GM12801 (cell line): ENCODE data around the gene HSPA1L.

Experiments used
- CTCF ChIP-seq: IDR thresholded peaks from one replicate; pipeline ENCODE4 v1.5.1; 2011; ENCODE audit warnings: control low read depth; ENCODE audit not compliant: insufficient read length; ENCODE audit errors: extremely low read depth

Gene HSPA1L

GRCh38 chr6:31819871-31820299 lies 4.8 kb upstream of the HSPA1L start:
- TF ChIP-seq CTCF: no peak

GRCh38 chr6:31814677-31815024 lies 432 bp downstream of the HSPA1L start:
- TF ChIP-seq CTCF: no peak

- TF ChIP-seq CTCF: no peak
Observed at GRCh38 chr6:31813465-31813849, 1.6 kb downstream of the HSPA1L start.

GRCh38 chr6:31811645-31812044 lies 3.4 kb downstream of the HSPA1L start:
- no peak for TF ChIP-seq CTCF

GRCh38 chr6:31806470-31807272 lies 8.4 kb downstream of the HSPA1L start, which contains the start of gene LSM2:
TSS of gene LSM2 (minus strand) at chr6:31806966. CDS start at chr6:31806757, 209 bp downstream.
- TF ChIP-seq CTCF: no peak

GRCh38 chr6:31805939-31806469 lies 9.1 kb downstream of the HSPA1L start:
- TF ChIP-seq CTCF: no peak

- TF ChIP-seq CTCF: no peak
Observed at GRCh38 chr6:31799781-31800180, 15.3 kb downstream of the HSPA1L start.
